ENCODE measurements around the gene DLGAP3.

DNA sequence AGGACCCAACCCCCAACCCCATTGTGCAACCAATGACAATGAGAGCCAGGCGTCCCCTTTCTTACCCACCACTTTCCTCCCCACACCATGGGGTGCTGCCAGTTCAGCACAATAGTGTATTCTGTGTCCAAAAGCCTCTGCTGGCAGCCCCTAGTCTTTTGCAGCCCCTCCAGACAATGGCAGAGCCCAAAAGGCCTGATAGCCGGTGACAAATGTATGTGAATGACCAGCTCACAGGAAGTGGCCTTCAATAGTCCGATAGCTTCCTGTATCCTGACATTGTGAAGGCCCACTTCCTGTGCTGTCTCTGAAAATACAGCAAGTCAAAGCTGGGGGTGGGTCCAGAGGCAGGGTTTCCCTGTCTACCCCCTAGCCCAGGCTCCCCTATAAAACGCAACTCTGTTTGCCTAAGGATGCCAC lies 86.5 kb downstream of the DLGAP3 start:
- TF ChIP-seq ZKSCAN8 (CRISPR knock-in tag; IDR thresholded peaks at IDR 0.05; ENCODE audit: borderline replicate concordance) (no peak), POLR2A (IDR thresholded peaks at IDR 0.05; ENCODE audit: insufficient read depth in 1 of 2, low read depth in 2 of 2, low read length in 2 of 2) (no peak), RELA (CRISPR knock-in tag; IDR thresholded peaks at IDR 0.05) (no peak), XRCC5 (optimal IDR thresholded peaks at IDR 0.05; ENCODE audit: low read length) (no peak), ZBTB8A (CRISPR knock-in tag; IDR thresholded peaks at IDR 0.05; ENCODE audit: borderline replicate concordance, low read depth) (no peak)
- TF ChIP-seq, protein P1, sequence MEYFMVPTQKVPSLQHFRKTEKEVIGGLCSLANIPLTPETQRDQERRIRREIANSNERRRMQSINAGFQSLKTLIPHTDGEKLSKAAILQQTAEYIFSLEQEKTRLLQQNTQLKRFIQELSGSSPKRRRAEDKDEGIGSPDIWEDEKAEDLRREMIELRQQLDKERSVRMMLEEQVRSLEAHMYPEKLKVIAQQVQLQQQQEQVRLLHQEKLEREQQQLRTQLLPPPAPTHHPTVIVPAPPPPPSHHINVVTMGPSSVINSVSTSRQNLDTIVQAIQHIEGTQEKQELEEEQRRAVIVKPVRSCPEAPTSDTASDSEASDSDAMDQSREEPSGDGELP (IDR thresholded peaks at IDR 0.05; ENCODE audit: borderline replicate concordance, low read depth), result no peak

All from HepG2 (cell line).